IPS-18a (cell line): ENCODE measurements around the gene KLHL5.
"Not testable (repeated sequence)": the region's sequence is repeated elsewhere in the genome, so short reads cannot be mapped to it uniquely, and the experiment has no call there.

Source experiments
- H3K27ac ChIP-seq: one replicate; pipeline ENCODE4 v1.5.1; 2013; ENCODE audit warnings: low read length
- H3K27me3 ChIP-seq: one replicate; pipeline ENCODE4 v1.6.1; 2013; ENCODE audit warnings: mild to moderate bottlenecking, low read length; ENCODE audit not compliant: control insufficient read depth, insufficient read depth
- H3K36me3 ChIP-seq: one replicate; pipeline ENCODE4 v1.6.1; 2013; ENCODE audit warnings: low read depth, low read length; ENCODE audit not compliant: control insufficient read depth
- H3K4me1 ChIP-seq: one replicate; pipeline ENCODE4 v1.6.1; 2013; ENCODE audit warnings: low read depth, low read length; ENCODE audit not compliant: control insufficient read depth
- H3K4me3 ChIP-seq: one replicate; pipeline ENCODE4 v1.5.1; 2013; ENCODE audit warnings: low read length
- H3K9ac ChIP-seq: one replicate; pipeline ENCODE4 v1.6.1; 2013; ENCODE audit warnings: mild to moderate bottlenecking, low read length, moderate library complexity
- H3K9me3 ChIP-seq: one replicate; pipeline ENCODE4 v1.6.1; 2013; ENCODE audit warnings: low read depth, low read length; ENCODE audit not compliant: control insufficient read depth

Gene KLHL5

GRCh38 chr4:39031590-39032020 lies 30.4 kb upstream of the KLHL5 start:
- not testable (repeated sequence) for H3K4me3 ChIP-seq, H3K4me1 ChIP-seq, H3K27ac ChIP-seq

GRCh38 chr4:39032218-39033085 lies 29.6 kb upstream of the KLHL5 start, which contains the start of gene TMEM156:
TMEM156 (minus strand) TSS chr4:39032409; CDS start chr4:39032313, 96 bp downstream.
- no peak within 1 kb of the TSS for H3K27ac ChIP-seq
- no peaks in the 10 kb centered on the region for H3K9me3 ChIP-seq
- H3K4me1 ChIP-seq, result no peaks in the 10 kb centered on the region
- no peaks in the 10 kb centered on the region for H3K27me3 ChIP-seq
- no peak within 1 kb of the TSS for H3K4me3 ChIP-seq
- no peak within 1 kb of the TSS for H3K9ac ChIP-seq
- no peaks in the 10 kb centered on the region for H3K36me3 ChIP-seq

More at GRCh38 chr4:39031590-39032020, 30.4 kb upstream of the KLHL5 start:
- H3K9me3 ChIP-seq, H3K27me3 ChIP-seq, H3K36me3 ChIP-seq, H3K9ac ChIP-seq: not testable (repeated sequence)

GRCh38 chr4:39036172-39036571 lies 25.9 kb upstream of the KLHL5 start:
- H3K9me3 ChIP-seq, result no peaks in the 10 kb centered on the region
- no peak overlapping the region for H3K27ac ChIP-seq
- H3K4me3 ChIP-seq, result no peak overlapping the region
- H3K27me3 ChIP-seq, result no peaks in the 10 kb centered on the region
- no peak overlapping the region for H3K9ac ChIP-seq
- H3K36me3 ChIP-seq, result no peaks in the 10 kb centered on the region
- no peaks in the 10 kb centered on the region for H3K4me1 ChIP-seq

- H3K9me3 ChIP-seq, result no peaks in the 10 kb centered on the region
- no peak overlapping the region for H3K9ac ChIP-seq
- H3K4me3 ChIP-seq, result no peak overlapping the region
- no peaks in the 10 kb centered on the region for H3K27me3 ChIP-seq
- H3K4me1 ChIP-seq, result no peaks in the 10 kb centered on the region
- H3K36me3 ChIP-seq, result no peaks in the 10 kb centered on the region
- no peak overlapping the region for H3K27ac ChIP-seq
These were observed 24.6 kb upstream of the KLHL5 start for GRCh38 chr4:39037491-39037825.

- H3K4me3 ChIP-seq, result no peak overlapping the region
- H3K36me3 ChIP-seq, result no peaks in the 10 kb centered on the region
- no peaks in the 10 kb centered on the region for H3K27me3 ChIP-seq
- H3K4me1 ChIP-seq, result no peaks in the 10 kb centered on the region
- no peak overlapping the region for H3K9ac ChIP-seq
- H3K27ac ChIP-seq, result no peak overlapping the region
- no peaks in the 10 kb centered on the region for H3K9me3 ChIP-seq
These were observed 24.1 kb upstream of the KLHL5 start for GRCh38 chr4:39037941-39038340.

- H3K27ac ChIP-seq, result no peak overlapping the region
- H3K36me3 ChIP-seq, result no peaks in the 10 kb centered on the region
- no peaks in the 10 kb centered on the region for H3K27me3 ChIP-seq
- no peaks in the 10 kb centered on the region for H3K9me3 ChIP-seq
- no peak overlapping the region for H3K9ac ChIP-seq
- no peak overlapping the region for H3K4me3 ChIP-seq
- peaks cover 11% of the 10 kb centered on the region for H3K4me1 ChIP-seq
These were observed 22.9 kb upstream of the KLHL5 start for GRCh38 chr4:39039108-39039507.

GRCh38 chr4:39042366-39042765 lies 19.7 kb upstream of the KLHL5 start:
- Histone ChIP-seq H3K36me3 (no peaks in the 10 kb centered on the region), H3K27me3 (no peaks in the 10 kb centered on the region), H3K9ac (no peak overlapping the region), H3K4me3 (no peak overlapping the region), H3K9me3 (no peaks in the 10 kb centered on the region), H3K4me1 (peaks cover 12% of the 10 kb centered on the region), H3K27ac (no peak overlapping the region)

- H3K9ac ChIP-seq, result peak overlapping the region; percentile 65
- no peaks in the 10 kb centered on the region for H3K9me3 ChIP-seq
- peaks cover 12% of the 10 kb centered on the region for H3K4me1 ChIP-seq
- no peaks in the 10 kb centered on the region for H3K27me3 ChIP-seq
- no peak overlapping the region for H3K27ac ChIP-seq
- peak overlapping the region; percentile 72 for H3K4me3 ChIP-seq
- H3K36me3 ChIP-seq, result no peaks in the 10 kb centered on the region
These were observed 18.8 kb upstream of the KLHL5 start for GRCh38 chr4:39043058-39043860.

GRCh38 chr4:39043861-39044363 lies 18.1 kb upstream of the KLHL5 start:
- Histone ChIP-seq H3K9me3 (no peaks in the 10 kb centered on the region), H3K27ac (peak overlapping the region; percentile 19), H3K4me1 (peaks cover 12% of the 10 kb centered on the region), H3K9ac (peak overlapping the region; percentile 65), H3K36me3 (no peaks in the 10 kb centered on the region), H3K27me3 (no peaks in the 10 kb centered on the region), H3K4me3 (peak overlapping the region; percentile 72)

GRCh38 chr4:39044364-39044955 lies 17.6 kb upstream of the KLHL5 start:
- Histone ChIP-seq H3K4me1 (peaks cover 12% of the 10 kb centered on the region), H3K4me3 (peak overlapping the region; percentile 72), H3K36me3 (no peaks in the 10 kb centered on the region), H3K9ac (peak overlapping the region; percentile 65), H3K27ac (peak overlapping the region; percentile 19), H3K9me3 (no peaks in the 10 kb centered on the region), H3K27me3 (no peaks in the 10 kb centered on the region)
